Mesenchymal stem cell (in vitro differentiated cells and primary cell): ENCODE data around the gene FAM163B.
A peak's percentile ranks its signal among the peaks of the same experiment; 100 is the strongest.

Source experiments
- DNase-seq: peaks from one replicate; pipeline ENCODE4 v3.0.0-alpha.2; 2013
- H2AFZ ChIP-seq: one replicate; pipeline ENCODE4 v1.6.1; 2013; ENCODE audit warnings: low read depth, mild to moderate bottlenecking, control low read depth, inconsistent platforms, low read length, moderate library complexity
- H2AK5ac ChIP-seq: 2 replicates; pipeline ENCODE4 v1.6.1; 2013; ENCODE audit warnings: low read length, moderate library complexity, mild to moderate bottlenecking, inconsistent platforms; ENCODE audit not compliant: severe bottlenecking
- H2BK120ac ChIP-seq: one replicate; pipeline ENCODE4 v1.6.1; 2013; ENCODE audit warnings: low read depth, mild to moderate bottlenecking, inconsistent platforms, low read length, moderate library complexity
- H2BK12ac ChIP-seq, 2 experiments: one replicate each; pipeline ENCODE4 v1.6.1; 2013; ENCODE audit warnings: inconsistent platforms in 2 of 2, low read length in 2 of 2, mild to moderate bottlenecking in 2 of 2, moderate library complexity in 2 of 2, control low read depth in 1 of 2
- H2BK15ac ChIP-seq: one replicate; pipeline ENCODE4 v1.6.1; 2013; ENCODE audit warnings: mild to moderate bottlenecking, low read depth, inconsistent platforms; ENCODE audit not compliant: poor library complexity, severe bottlenecking
- H2BK5ac ChIP-seq: 2 replicates; pipeline ENCODE4 v1.6.1; 2013; ENCODE audit warnings: low read depth, mild to moderate bottlenecking, low read length, control low read depth, inconsistent platforms; ENCODE audit not compliant: poor library complexity, severe bottlenecking
- H3K14ac ChIP-seq, 2 experiments: one replicate each; pipeline ENCODE4 v1.6.1; 2013; ENCODE audit warnings: inconsistent platforms in 2 of 2, low read length in 2 of 2, control low read depth in 1 of 2, mild to moderate bottlenecking in 1 of 2, moderate library complexity in 1 of 2
- H3K18ac ChIP-seq, 2 experiments: one replicate each; pipeline ENCODE4 v1.6.1; 2013; ENCODE audit warnings: inconsistent platforms in 2 of 2, low read length in 2 of 2, control low read depth in 1 of 2, low read depth in 1 of 2, mild to moderate bottlenecking in 1 of 2
- H3K23ac ChIP-seq, 2 experiments: one replicate each; pipeline ENCODE4 v1.6.1; 2013; ENCODE audit warnings: inconsistent platforms in 2 of 2, low read length in 2 of 2, mild to moderate bottlenecking in 2 of 2, moderate library complexity in 2 of 2, control low read depth in 1 of 2
- H3K27ac ChIP-seq: 2 replicates; pipeline ENCODE4 v1.5.1; 2013; ENCODE audit warnings: mild to moderate bottlenecking, moderate library complexity, low read length, control low read depth, inconsistent platforms; ENCODE audit not compliant: poor library complexity, severe bottlenecking
- H3K27me3 ChIP-seq, 2 experiments: 2 replicates each; pipeline versions ENCODE4 v1.6.1 to v1.7.0; 2013; ENCODE audit warnings: low read length in 2 of 2, mild to moderate bottlenecking in 2 of 2, moderate library complexity in 2 of 2, control low read depth in 1 of 2, inconsistent platforms in 1 of 2; ENCODE audit not compliant: control insufficient read depth in 1 of 2, insufficient read depth in 1 of 2
- H3K36me3 ChIP-seq, 2 experiments: 2 replicates each; pipeline versions ENCODE4 v1.6.1 to v1.7.0; 2013; ENCODE audit warnings: low read length in 2 of 2, control low read depth in 1 of 2, inconsistent platforms in 1 of 2, low read depth in 1 of 2, mild to moderate bottlenecking in 1 of 2; ENCODE audit not compliant: insufficient read depth in 2 of 2, control insufficient read depth in 1 of 2
- H3K4ac ChIP-seq, 2 experiments: one replicate each; pipeline ENCODE4 v1.6.1; 2013; ENCODE audit warnings: inconsistent platforms in 2 of 2, low read length in 2 of 2, mild to moderate bottlenecking in 2 of 2, moderate library complexity in 2 of 2, control low read depth in 1 of 2, low read depth in 1 of 2
- H3K4me1 ChIP-seq: 2 replicates; pipeline ENCODE4 v1.6.1; 2013; ENCODE audit warnings: low read depth, low read length, control low read depth; ENCODE audit not compliant: control insufficient read depth, insufficient read depth
- H3K4me2 ChIP-seq: 2 replicates; pipeline ENCODE4 v1.6.1; 2013; ENCODE audit warnings: low read length, mild to moderate bottlenecking, inconsistent platforms; ENCODE audit not compliant: poor library complexity, severe bottlenecking
- H3K4me3 ChIP-seq, 2 experiments: 2 replicates each; pipeline versions ENCODE4 v1.5.1 to v1.7.0; 2013; ENCODE audit warnings: low read length in 2 of 2, mild to moderate bottlenecking in 2 of 2, control low read depth in 1 of 2, low read depth in 1 of 2; ENCODE audit not compliant: insufficient read depth in 1 of 2
- H3K79me1 ChIP-seq: replicated peaks from 2 replicates; pipeline ENCODE4 v1.6.1; 2013; ENCODE audit warnings: mild to moderate bottlenecking, control low read depth, low read length, inconsistent platforms; ENCODE audit not compliant: poor library complexity, severe bottlenecking
- H3K9ac ChIP-seq: 2 replicates; pipeline ENCODE4 v1.7.0; 2013; ENCODE audit warnings: mild to moderate bottlenecking, low read length, moderate library complexity
- H3K9me3 ChIP-seq: 2 replicates; pipeline ENCODE4 v1.7.0; 2013; ENCODE audit warnings: mild to moderate bottlenecking, low read length; ENCODE audit not compliant: control insufficient read depth
- H4K8ac ChIP-seq: one replicate; pipeline ENCODE4 v1.6.1; 2013; ENCODE audit warnings: inconsistent platforms, mild to moderate bottlenecking, low read length, moderate library complexity
- H4K91ac ChIP-seq: one replicate; pipeline ENCODE4 v1.6.1; 2013; ENCODE audit warnings: mild to moderate bottlenecking, low read length, inconsistent platforms
- WGBS: methylation state at CpG from one replicate; pipeline ENCODE4 v1.1.7; 2013; ENCODE audit warnings: mixed read lengths; 5-methylcytosine and 5-hydroxymethylcytosine counted together

The FAM163B gene

GRCh38 chr9:133574771-133575170 lies 34.4 kb downstream of the FAM163B start:
- H3K18ac ChIP-seq: no peak overlapping the region
- no peak overlapping the region for H3K4me2 ChIP-seq
- H2BK5ac ChIP-seq: no peak overlapping the region
- H2AK5ac ChIP-seq: no peak overlapping the region
- H3K4me3 ChIP-seq: no peak overlapping the region
- H3K9ac ChIP-seq: no peak overlapping the region
- H3K36me3 ChIP-seq: no peaks in the 10 kb centered on the region
- H2BK120ac ChIP-seq: no peak overlapping the region
- H3K9me3 ChIP-seq: no peaks in the 10 kb centered on the region
- no peak overlapping the region for H2BK12ac ChIP-seq
- no peaks in the 10 kb centered on the region for H3K79me1 ChIP-seq
- no peaks in the 10 kb centered on the region for H3K4me1 ChIP-seq
- H3K27ac ChIP-seq: no peak overlapping the region
- H3K27me3 ChIP-seq: peaks cover 65 to 78% of the 10 kb centered on the region in 2 experiments
- H2BK15ac ChIP-seq: no peak overlapping the region
- H3K14ac ChIP-seq: no peak overlapping the region
- no peak overlapping the region for H2AFZ ChIP-seq
- 83% methylated on average over 17 of the region's 17 CpGs for WGBS
- no peak overlapping the region for H3K4ac ChIP-seq
- H4K91ac ChIP-seq: no peak overlapping the region
- no peak overlapping the region for H4K8ac ChIP-seq
- no peak for DNase-seq
- no peak overlapping the region for H3K23ac ChIP-seq

GRCh38 chr9:133573791-133574515 lies 35.2 kb downstream of the FAM163B start:
- Histone ChIP-seq H3K18ac (no peak overlapping the region), H4K8ac (no peak overlapping the region), H2AFZ (no peak overlapping the region), H3K9ac (no peak overlapping the region), H3K9me3 (no peaks in the 10 kb centered on the region), H3K79me1 (no peaks in the 10 kb centered on the region), H3K27ac (no peak overlapping the region), H3K4me2 (no peak overlapping the region), H4K91ac (no peak overlapping the region), H3K14ac (no peak overlapping the region), H3K23ac (no peak overlapping the region), H2BK12ac (no peak overlapping the region), H3K4me3 (no peak overlapping the region), H2AK5ac (no peak overlapping the region), H3K4ac (no peak overlapping the region), H3K27me3 (peaks cover 67 to 76% of the 10 kb centered on the region in 2 experiments), H2BK15ac (no peak overlapping the region), H3K4me1 (no peaks in the 10 kb centered on the region), H3K36me3 (no peaks in the 10 kb centered on the region), H2BK5ac (no peak overlapping the region), H2BK120ac (no peak overlapping the region)
- 92% methylated on average over 20 of the region's 21 CpGs for WGBS
- DNase-seq: no peak

- H3K4me1 ChIP-seq: no peaks in the 10 kb centered on the region
- H2AFZ ChIP-seq: no peak overlapping the region
- no peaks in the 10 kb centered on the region for H3K36me3 ChIP-seq
- peaks cover 61 to 73% of the 10 kb centered on the region in 2 experiments for H3K27me3 ChIP-seq
- H2BK12ac ChIP-seq: no peak overlapping the region
- H3K4ac ChIP-seq: no peak overlapping the region
- H3K23ac ChIP-seq: no peak overlapping the region
- no peak overlapping the region for H2AK5ac ChIP-seq
- no peak for DNase-seq
- no peak overlapping the region for H3K27ac ChIP-seq
- WGBS: 82% methylated on average over 15 of the region's 15 CpGs
- H3K4me2 ChIP-seq: no peak overlapping the region
- H3K9me3 ChIP-seq: no peaks in the 10 kb centered on the region
- H4K8ac ChIP-seq: no peak overlapping the region
- H3K14ac ChIP-seq: no peak overlapping the region
- H3K4me3 ChIP-seq: no peak overlapping the region
- H3K9ac ChIP-seq: no peak overlapping the region
- H3K18ac ChIP-seq: no peak overlapping the region
- peak overlapping the region; percentile 49 for H2BK15ac ChIP-seq
- H3K79me1 ChIP-seq: no peaks in the 10 kb centered on the region
- H2BK120ac ChIP-seq: no peak overlapping the region
- H2BK5ac ChIP-seq: no peak overlapping the region
- H4K91ac ChIP-seq: peak overlapping the region; percentile 28
Measured at GRCh38 chr9:133572821-133573361, 36.3 kb downstream of the FAM163B start.

GRCh38 chr9:133571896-133572595 lies 37.1 kb downstream of the FAM163B start:
- no peak overlapping the region for H3K4me3 ChIP-seq

More at GRCh38 chr9:133571896-133572595, 37.1 kb downstream of the FAM163B start:
- H3K23ac ChIP-seq: no peak overlapping the region
- H4K8ac ChIP-seq: no peak overlapping the region
- no peak overlapping the region for H2BK15ac ChIP-seq
- no peaks in the 10 kb centered on the region for H3K36me3 ChIP-seq
- no peaks in the 10 kb centered on the region for H3K4me1 ChIP-seq
- H3K18ac ChIP-seq: no peak overlapping the region
- no peak overlapping the region for H4K91ac ChIP-seq
- no peak overlapping the region for H2AK5ac ChIP-seq
- no peaks in the 10 kb centered on the region for H3K79me1 ChIP-seq
- DNase-seq: no peak
- no peak overlapping the region for H3K27ac ChIP-seq
- no peak overlapping the region for H3K9ac ChIP-seq
- H3K27me3 ChIP-seq: peaks cover 55 to 66% of the 10 kb centered on the region in 2 experiments
- no peak overlapping the region for H3K14ac ChIP-seq
- no peak overlapping the region for H2AFZ ChIP-seq
- no peak overlapping the region for H2BK5ac ChIP-seq
- 87% methylated on average over 13 of the region's 20 CpGs for WGBS
- no peaks in the 10 kb centered on the region for H3K9me3 ChIP-seq
- H3K4me2 ChIP-seq: no peak overlapping the region
- no peak overlapping the region for H2BK120ac ChIP-seq
- no peak overlapping the region for H2BK12ac ChIP-seq
- no peak overlapping the region for H3K4ac ChIP-seq
